HCT116 (cell line): ENCODE measurements around the gene UBTD1. TPM values are rescaled to one million over a fixed set of nuclear protein-coding genes. Genes with fewer than 3 reads are reported as not detected.

Experiments
- ATAC-seq: fragments of 200-7000 bp; cut with Tn5 transposase; 2 replicates; pipeline ENCODE4 v1.9.1; 2020; ENCODE audit warnings: mild to moderate bottlenecking, moderate library complexity
- BruUV-seq: library from RNA; stranded (reverse); fragments of 400-500 nt; replicated peaks from 2 replicates; lab custom pipeline; 2021; lab: Mats Ljungman, UMichigan
- CTCF ChIA-PET: fragments of 300-600 bp; sonication (Branson Sonifier 250); formaldehyde crosslinking; loops from one replicate; lab custom pipeline; 2021; ENCODE audit warnings: antibody characterized with exemption; lab: Charles Lee
- POLR2A ChIA-PET: fragments of 300-600, 350-600 bp; sonication (Branson Sonifier 250); formaldehyde crosslinking; loops from one replicate; lab custom pipeline; 2021; ENCODE audit warnings: antibody characterized with exemption; lab: Charles Lee
- RAD21 ChIA-PET, 2 experiments: fragments of 300-600 bp; sonication (Branson Sonifier 250); formaldehyde crosslinking; loops; one replicate each; lab custom pipeline; 2023; ENCODE audit warnings: low total read pairs in 2 of 2; ENCODE audit not compliant: uncharacterized antibody in 2 of 2, unreplicated experiment in 2 of 2, low non-redundant PET in 1 of 2; lab: Charles Lee
- DNase-seq: peaks from one replicate; pipeline ENCODE4 v3.0.0-alpha.2; 2010; ENCODE audit warnings: low read depth, low spot score
- H2AFZ ChIP-seq: fragments of 200-600 bp; shearing (Covaris generic), sonication (generic); 2 replicates; pipeline ENCODE4 v1.6.1; 2017; ENCODE audit warnings: low read depth, mixed run types, mixed read lengths, antibody characterized with exemption, low read length; ENCODE audit not compliant: poor library complexity, severe bottlenecking
- H3K27ac ChIP-seq: 2 replicates; pipeline ENCODE4 v1.5.1; 2012; ENCODE audit warnings: low read depth, low read length
- H3K27me3 ChIP-seq: fragments of 200-600 bp; sonication (generic); 2 replicates; pipeline ENCODE4 v1.6.1; 2016; ENCODE audit warnings: mixed run types, low read length, mixed read lengths; ENCODE audit not compliant: insufficient read depth
- H3K36me3 ChIP-seq, 2 experiments: fragments of 200-500 bp in 1 of 2; fragments of 200-600 bp in 1 of 2; sonication (Bioruptor generic) in 1 of 2; sonication (generic) in 1 of 2; 2 replicates each; pipeline versions ENCODE4 v1.5.1 to v1.6.1; 2014 to 2016; ENCODE audit warnings: low read length in 2 of 2, inconsistent platforms in 1 of 2, mixed read lengths in 1 of 2, mixed run types in 1 of 2; ENCODE audit not compliant: insufficient read depth in 2 of 2, control insufficient read depth in 1 of 2
- H3K4me1 ChIP-seq, 2 experiments: fragments of 200-600 bp in 1 of 2; sonication (generic) in 1 of 2; 2 replicates each; pipeline versions ENCODE4 v1.5.1 to v1.6.1; 2012 to 2017; ENCODE audit warnings: low read length in 2 of 2, inconsistent platforms in 1 of 2, mild to moderate bottlenecking in 1 of 2, mixed read lengths in 1 of 2, mixed run types in 1 of 2, moderate library complexity in 1 of 2; ENCODE audit not compliant: insufficient read depth in 2 of 2, control insufficient read depth in 1 of 2
- H3K4me2 ChIP-seq: fragments of 200-600 bp; sonication (generic); 2 replicates; pipeline ENCODE4 v1.6.1; 2017; ENCODE audit warnings: mixed run types, low read length, mixed read lengths
- H3K4me3 ChIP-seq, 2 experiments: fragments of 200-600 bp in 1 of 2; sonication (generic) in 1 of 2; replicated peaks in 1 of 2; 2 replicates each; pipeline ENCODE4 v1.5.1; 2011 to 2016; ENCODE audit warnings: low read length in 2 of 2, control low read depth in 1 of 2, low read depth in 1 of 2, mild to moderate bottlenecking in 1 of 2, mixed read lengths in 1 of 2, mixed run types in 1 of 2
- H3K79me2 ChIP-seq: fragments of 200-600 bp; sonication (generic); 2 replicates; pipeline ENCODE4 v1.6.1; 2017; ENCODE audit warnings: mild to moderate bottlenecking, mixed run types, low read length, moderate library complexity, mixed read lengths; ENCODE audit not compliant: insufficient read depth
- H3K9ac ChIP-seq: fragments of 200-600 bp; sonication (generic); 2 replicates; pipeline ENCODE4 v1.6.1; 2016; ENCODE audit warnings: low read length, mixed read lengths
- H3K9me2 ChIP-seq: fragments of 200-600 bp; sonication (generic), shearing (Covaris generic); 2 replicates; pipeline ENCODE4 v1.6.1; 2017; ENCODE audit warnings: mixed run types, mild to moderate bottlenecking, moderate library complexity; ENCODE audit not compliant: insufficient read depth
- H3K9me3 ChIP-seq, 2 experiments: fragments of 200-500 bp in 1 of 2; fragments of 200-600 bp in 1 of 2; sonication (Bioruptor generic) in 1 of 2; sonication (generic) in 1 of 2; 2 replicates each; pipeline ENCODE4 v1.6.1; 2014 to 2017; ENCODE audit warnings: low read length in 2 of 2, mixed read lengths in 2 of 2, inconsistent platforms in 1 of 2, low read depth in 1 of 2, mild to moderate bottlenecking in 1 of 2, mixed run types in 1 of 2, moderate library complexity in 1 of 2; ENCODE audit not compliant: control insufficient read depth in 1 of 2, insufficient read depth in 1 of 2
- H4K20me1 ChIP-seq: fragments of 200-600 bp; sonication (generic), shearing (Covaris generic); 2 replicates; pipeline ENCODE4 v1.6.1; 2017; ENCODE audit warnings: mixed run types, mild to moderate bottlenecking, moderate library complexity; ENCODE audit not compliant: insufficient read depth
- CEBPB ChIP-seq: IDR thresholded peaks from 2 replicates; pipeline ENCODE4 v1.6.1; 2012; ENCODE audit warnings: low read depth
- FOSL1 ChIP-seq: IDR thresholded peaks from 2 replicates; pipeline ENCODE4 v1.6.1; 2012; ENCODE audit warnings: low read depth
- POLR2A ChIP-seq: IDR thresholded peaks from 2 replicates; pipeline ENCODE4 v1.7.0; 2011; ENCODE audit warnings: borderline replicate concordance; ENCODE audit not compliant: insufficient read depth, insufficient read length; ENCODE audit errors: extremely low read depth
- POLR2AphosphoS5 ChIP-seq: IDR thresholded peaks from 2 replicates; pipeline ENCODE4 v1.6.1; 2011; ENCODE audit warnings: mild to moderate bottlenecking, low read depth, low read length, moderate library complexity
- RAD21 ChIP-seq: IDR thresholded peaks from 2 replicates; pipeline ENCODE4 v1.6.1; 2012; ENCODE audit warnings: low read depth, mild to moderate bottlenecking
- SIN3A ChIP-seq: IDR thresholded peaks from 2 replicates; pipeline ENCODE4 v1.6.1; 2012; ENCODE audit warnings: low read depth
- SP1 ChIP-seq: IDR thresholded peaks from 2 replicates; pipeline ENCODE4 v1.6.1; 2012; ENCODE audit warnings: low read depth
- SRF ChIP-seq: IDR thresholded peaks from 2 replicates; pipeline ENCODE4 v1.6.1; 2012; ENCODE audit warnings: low read depth
- YY1 ChIP-seq: IDR thresholded peaks from 2 replicates; pipeline ENCODE4 v1.6.1; 2011; ENCODE audit warnings: low read length, low read depth, moderate library complexity, mild to moderate bottlenecking; ENCODE audit not compliant: insufficient replicate concordance; ENCODE audit errors: extremely low read depth
- ZFX ChIP-seq: fragments of 450-650 bp; IDR thresholded peaks from 2 replicates; pipeline ENCODE4 v1.6.1; 2017
- intact Hi-C: fragments of 100-400 bp; cut with micrococcal nuclease; formaldehyde crosslinking; loops from 2 replicates; pipeline ENCODE4 v1.10.0; 2022
- total RNA-seq: library from RNA; stranded (reverse); gene quantifications from one replicate; pipeline ENCODE4 v1.2.1, GENCODE V29; 2021; ENCODE audit not compliant: unreplicated experiment
- TF ChIP-seq, protein P1 (sequence below): IDR thresholded peaks from 2 replicates; pipeline ENCODE4 v1.6.1; 2012
- TF ChIP-seq, protein P2 (sequence below): IDR thresholded peaks from 2 replicates; pipeline ENCODE4 v1.6.1; 2012; ENCODE audit warnings: low read depth

The UBTD1 gene
- total RNA-seq, 1 experiment from 2014 or later, result 12.8 TPM

DNA sequence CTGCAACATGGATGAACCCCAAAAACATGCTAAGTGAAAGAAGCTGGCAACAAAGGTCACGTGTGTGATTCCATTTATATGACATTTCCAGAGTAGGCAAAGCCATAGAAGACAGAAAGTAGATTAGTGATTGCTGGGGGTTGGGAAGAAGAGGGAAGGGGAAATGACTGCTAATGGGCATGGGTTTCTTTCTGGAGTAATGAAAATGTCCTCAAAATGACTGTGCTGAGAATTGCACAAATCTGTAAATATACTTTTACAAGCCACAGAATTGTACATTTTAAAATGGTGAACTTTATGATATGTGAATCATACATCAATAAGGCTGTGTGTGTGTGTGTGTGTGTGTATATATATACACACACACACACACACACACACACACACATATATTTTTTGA lies 16.3 kb upstream of the UBTD1 start:
- Histone ChIP-seq H3K4me3 (no peak overlapping the region), H3K4me2 (no peak overlapping the region), H3K79me2 (peaks cover 59% of the 10 kb centered on the region), H2AFZ (no peak overlapping the region), H3K36me3 (peaks cover 29 to 30% of the 10 kb centered on the region in 2 experiments), H3K27me3 (no peaks in the 10 kb centered on the region), H3K9me2 (no peaks in the 10 kb centered on the region), H3K4me1 (no peaks in the 10 kb centered on the region; a peak in 1 of 4 replicates), H3K9ac (no peak overlapping the region), H3K27ac (no peak overlapping the region), H4K20me1 (no peaks in the 10 kb centered on the region; the same call in 1 of the 2 replicates), H3K9me3 (no peaks in the 10 kb centered on the region)
- ChIA-PET CTCF (no interaction called here), POLR2A (no interaction called here), RAD21 (no interaction called here)
- TF ChIP-seq FOSL1 (no peak), SIN3A (no peak), SP1 (no peak), POLR2A (no peak), POLR2AphosphoS5 (no peak), CEBPB (no peak), YY1 (no peak), ZFX (no peak), RAD21 (no peak), SRF (no peak)
- TF ChIP-seq, protein P1, sequence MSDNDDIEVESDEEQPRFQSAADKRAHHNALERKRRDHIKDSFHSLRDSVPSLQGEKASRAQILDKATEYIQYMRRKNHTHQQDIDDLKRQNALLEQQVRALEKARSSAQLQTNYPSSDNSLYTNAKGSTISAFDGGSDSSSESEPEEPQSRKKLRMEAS, result no peak
- TF ChIP-seq, protein P2, sequence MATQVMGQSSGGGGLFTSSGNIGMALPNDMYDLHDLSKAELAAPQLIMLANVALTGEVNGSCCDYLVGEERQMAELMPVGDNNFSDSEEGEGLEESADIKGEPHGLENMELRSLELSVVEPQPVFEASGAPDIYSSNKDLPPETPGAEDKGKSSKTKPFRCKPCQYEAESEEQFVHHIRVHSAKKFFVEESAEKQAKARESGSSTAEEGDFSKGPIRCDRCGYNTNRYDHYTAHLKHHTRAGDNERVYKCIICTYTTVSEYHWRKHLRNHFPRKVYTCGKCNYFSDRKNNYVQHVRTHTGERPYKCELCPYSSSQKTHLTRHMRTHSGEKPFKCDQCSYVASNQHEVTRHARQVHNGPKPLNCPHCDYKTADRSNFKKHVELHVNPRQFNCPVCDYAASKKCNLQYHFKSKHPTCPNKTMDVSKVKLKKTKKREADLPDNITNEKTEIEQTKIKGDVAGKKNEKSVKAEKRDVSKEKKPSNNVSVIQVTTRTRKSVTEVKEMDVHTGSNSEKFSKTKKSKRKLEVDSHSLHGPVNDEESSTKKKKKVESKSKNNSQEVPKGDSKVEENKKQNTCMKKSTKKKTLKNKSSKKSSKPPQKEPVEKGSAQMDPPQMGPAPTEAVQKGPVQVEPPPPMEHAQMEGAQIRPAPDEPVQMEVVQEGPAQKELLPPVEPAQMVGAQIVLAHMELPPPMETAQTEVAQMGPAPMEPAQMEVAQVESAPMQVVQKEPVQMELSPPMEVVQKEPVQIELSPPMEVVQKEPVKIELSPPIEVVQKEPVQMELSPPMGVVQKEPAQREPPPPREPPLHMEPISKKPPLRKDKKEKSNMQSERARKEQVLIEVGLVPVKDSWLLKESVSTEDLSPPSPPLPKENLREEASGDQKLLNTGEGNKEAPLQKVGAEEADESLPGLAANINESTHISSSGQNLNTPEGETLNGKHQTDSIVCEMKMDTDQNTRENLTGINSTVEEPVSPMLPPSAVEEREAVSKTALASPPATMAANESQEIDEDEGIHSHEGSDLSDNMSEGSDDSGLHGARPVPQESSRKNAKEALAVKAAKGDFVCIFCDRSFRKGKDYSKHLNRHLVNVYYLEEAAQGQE, result no peak
- ATAC-seq (no peak), DNase-seq (no peak)
- BruUV-seq, result no TSS peak
- intact Hi-C loops, result no loop called here
